Nephron (organoid): ENCODE results near the gene KATNB1.

Experiments used
- H3K27ac Mint-ChIP-seq, 3 experiments: 2 replicates each; pipeline ENCODE4 v1.8.0; 2020; ENCODE audit warnings: mixed read lengths in 3 of 3, mild to moderate bottlenecking in 2 of 3, moderate library complexity in 1 of 3
- H3K27me3 Mint-ChIP-seq: 2 replicates; pipeline ENCODE4 v1.8.0; 2021; ENCODE audit warnings: low read depth, mild to moderate bottlenecking, moderate library complexity, mixed read lengths
- H3K36me3 Mint-ChIP-seq: 2 replicates; pipeline ENCODE4 v1.8.0; 2020; ENCODE audit warnings: low read depth, mixed read lengths
- H3K4me1 Mint-ChIP-seq: 2 replicates; pipeline ENCODE4 v1.8.0; 2020; ENCODE audit warnings: mixed read lengths
- H3K4me3 Mint-ChIP-seq, 3 experiments: 2 replicates each; pipeline ENCODE4 v1.8.0; 2020; ENCODE audit warnings: mild to moderate bottlenecking in 3 of 3, mixed read lengths in 3 of 3, moderate library complexity in 2 of 3
- H3K9me3 Mint-ChIP-seq: 2 replicates; pipeline ENCODE4 v1.8.0; 2020; ENCODE audit warnings: mixed read lengths
- TF ChIP-seq, protein P1 (sequence below), 3 experiments: fragments of 200-600 bp; sonication (generic); IDR thresholded peaks; one replicate each; pipeline ENCODE4 v1.5.0; 2021; ENCODE audit warnings: antibody characterized with exemption in 3 of 3; ENCODE audit not compliant: unreplicated experiment in 3 of 3

The KATNB1 gene

GRCh38 chr16:57725151-57725550 is 10.4 kb upstream of the KATNB1 start:
- peaks cover 3% of the 10 kb centered on the region for H3K27me3 Mint-ChIP-seq
- H3K4me1 Mint-ChIP-seq = no peaks in the 10 kb centered on the region
- no peak overlapping the region for H3K4me3 Mint-ChIP-seq
- no peak overlapping the region for H3K27ac Mint-ChIP-seq
- H3K36me3 Mint-ChIP-seq = no peaks in the 10 kb centered on the region
- TF ChIP-seq, protein P1, sequence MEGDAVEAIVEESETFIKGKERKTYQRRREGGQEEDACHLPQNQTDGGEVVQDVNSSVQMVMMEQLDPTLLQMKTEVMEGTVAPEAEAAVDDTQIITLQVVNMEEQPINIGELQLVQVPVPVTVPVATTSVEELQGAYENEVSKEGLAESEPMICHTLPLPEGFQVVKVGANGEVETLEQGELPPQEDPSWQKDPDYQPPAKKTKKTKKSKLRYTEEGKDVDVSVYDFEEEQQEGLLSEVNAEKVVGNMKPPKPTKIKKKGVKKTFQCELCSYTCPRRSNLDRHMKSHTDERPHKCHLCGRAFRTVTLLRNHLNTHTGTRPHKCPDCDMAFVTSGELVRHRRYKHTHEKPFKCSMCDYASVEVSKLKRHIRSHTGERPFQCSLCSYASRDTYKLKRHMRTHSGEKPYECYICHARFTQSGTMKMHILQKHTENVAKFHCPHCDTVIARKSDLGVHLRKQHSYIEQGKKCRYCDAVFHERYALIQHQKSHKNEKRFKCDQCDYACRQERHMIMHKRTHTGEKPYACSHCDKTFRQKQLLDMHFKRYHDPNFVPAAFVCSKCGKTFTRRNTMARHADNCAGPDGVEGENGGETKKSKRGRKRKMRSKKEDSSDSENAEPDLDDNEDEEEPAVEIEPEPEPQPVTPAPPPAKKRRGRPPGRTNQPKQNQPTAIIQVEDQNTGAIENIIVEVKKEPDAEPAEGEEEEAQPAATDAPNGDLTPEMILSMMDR (IDR thresholded peaks at IDR 0.05; ENCODE audit: unreplicated experiment in 3 of 3) = no peak
- H3K9me3 Mint-ChIP-seq = no peaks in the 10 kb centered on the region

DNA sequence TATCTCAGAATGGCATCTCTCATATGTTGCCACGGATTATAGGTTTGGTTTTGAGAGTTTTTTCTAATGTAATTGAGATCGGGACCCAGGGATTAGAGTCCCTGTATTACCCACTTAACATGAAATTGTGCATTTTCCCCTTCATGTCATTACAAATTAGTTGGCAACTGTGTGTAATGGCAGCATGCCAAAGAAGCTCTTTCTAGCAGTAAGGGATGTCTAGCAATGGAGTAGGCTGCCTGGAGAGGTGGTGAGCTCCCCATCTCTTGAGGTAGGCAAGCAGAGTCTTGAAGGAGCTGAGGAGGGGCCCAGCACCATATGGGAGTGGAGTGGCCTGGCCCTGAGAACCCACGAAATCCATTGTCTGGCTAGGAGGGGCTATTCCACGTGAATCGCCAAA is 10.0 kb upstream of the KATNB1 start:
- Mint-ChIP-seq H3K27me3 (peaks cover 3% of the 10 kb centered on the region), H3K4me1 (no peaks in the 10 kb centered on the region), H3K27ac (no peak overlapping the region), H3K9me3 (no peaks in the 10 kb centered on the region), H3K36me3 (no peaks in the 10 kb centered on the region), H3K4me3 (no peak overlapping the region)
- TF ChIP-seq, protein P1 (IDR thresholded peaks at IDR 0.05; ENCODE audit: unreplicated experiment in 3 of 3) = no peak

- H3K4me3 Mint-ChIP-seq = no peak overlapping the region
- peaks cover 3% of the 10 kb centered on the region for H3K27me3 Mint-ChIP-seq
- no peak overlapping the region for H3K27ac Mint-ChIP-seq
- TF ChIP-seq, protein P1 (IDR thresholded peaks at IDR 0.05; ENCODE audit: unreplicated experiment in 3 of 3) = no peak
- H3K4me1 Mint-ChIP-seq = no peaks in the 10 kb centered on the region
- no peaks in the 10 kb centered on the region for H3K36me3 Mint-ChIP-seq
- H3K9me3 Mint-ChIP-seq = no peaks in the 10 kb centered on the region
Measured at GRCh38 chr16:57725976-57726375, 9.6 kb upstream of the KATNB1 start.

DNA sequence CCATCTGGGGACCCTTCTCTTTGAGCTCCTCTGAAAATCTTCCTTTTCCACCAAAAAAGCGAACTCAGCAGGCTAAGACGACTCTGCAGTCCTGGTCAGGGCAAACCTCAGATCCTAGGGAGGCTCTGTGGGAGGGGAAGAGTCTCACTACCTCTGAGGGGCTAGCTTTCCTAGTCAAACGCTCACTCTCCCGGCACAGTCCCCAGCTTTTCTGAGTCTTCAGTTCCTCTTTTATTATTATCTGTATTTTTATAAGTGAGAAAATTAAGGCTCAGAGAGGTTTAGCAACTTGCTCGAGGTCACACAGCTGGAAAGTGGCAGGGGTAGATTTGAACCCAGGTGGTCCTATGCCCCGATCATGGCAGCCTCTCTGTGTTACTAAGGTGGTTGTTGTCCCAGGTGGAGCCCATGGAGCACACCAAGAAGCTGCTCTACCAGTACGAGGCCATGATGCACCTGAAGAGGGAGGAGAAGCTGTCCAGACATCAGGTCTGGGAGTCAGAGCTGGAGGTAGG is 9.1 kb upstream of the KATNB1 start:
- H3K36me3 Mint-ChIP-seq = no peaks in the 10 kb centered on the region
- peaks cover 3% of the 10 kb centered on the region for H3K27me3 Mint-ChIP-seq
- no peaks in the 10 kb centered on the region for H3K9me3 Mint-ChIP-seq
- H3K27ac Mint-ChIP-seq = no peak overlapping the region
- TF ChIP-seq, protein P1 (IDR thresholded peaks at IDR 0.05; ENCODE audit: unreplicated experiment in 3 of 3) = no peak
- H3K4me1 Mint-ChIP-seq = peaks cover 5% of the 10 kb centered on the region
- no peak overlapping the region for H3K4me3 Mint-ChIP-seq

GRCh38 chr16:57727610-57728009 is 8.0 kb upstream of the KATNB1 start:
- peaks cover 5% of the 10 kb centered on the region for H3K4me1 Mint-ChIP-seq
- H3K36me3 Mint-ChIP-seq = no peaks in the 10 kb centered on the region
- peaks cover 3% of the 10 kb centered on the region for H3K27me3 Mint-ChIP-seq
- TF ChIP-seq, protein P1 (IDR thresholded peaks at IDR 0.05; ENCODE audit: unreplicated experiment in 3 of 3) = no peak
- H3K4me3 Mint-ChIP-seq = no peak overlapping the region
- H3K9me3 Mint-ChIP-seq = no peaks in the 10 kb centered on the region
- no peak overlapping the region for H3K27ac Mint-ChIP-seq

DNA sequence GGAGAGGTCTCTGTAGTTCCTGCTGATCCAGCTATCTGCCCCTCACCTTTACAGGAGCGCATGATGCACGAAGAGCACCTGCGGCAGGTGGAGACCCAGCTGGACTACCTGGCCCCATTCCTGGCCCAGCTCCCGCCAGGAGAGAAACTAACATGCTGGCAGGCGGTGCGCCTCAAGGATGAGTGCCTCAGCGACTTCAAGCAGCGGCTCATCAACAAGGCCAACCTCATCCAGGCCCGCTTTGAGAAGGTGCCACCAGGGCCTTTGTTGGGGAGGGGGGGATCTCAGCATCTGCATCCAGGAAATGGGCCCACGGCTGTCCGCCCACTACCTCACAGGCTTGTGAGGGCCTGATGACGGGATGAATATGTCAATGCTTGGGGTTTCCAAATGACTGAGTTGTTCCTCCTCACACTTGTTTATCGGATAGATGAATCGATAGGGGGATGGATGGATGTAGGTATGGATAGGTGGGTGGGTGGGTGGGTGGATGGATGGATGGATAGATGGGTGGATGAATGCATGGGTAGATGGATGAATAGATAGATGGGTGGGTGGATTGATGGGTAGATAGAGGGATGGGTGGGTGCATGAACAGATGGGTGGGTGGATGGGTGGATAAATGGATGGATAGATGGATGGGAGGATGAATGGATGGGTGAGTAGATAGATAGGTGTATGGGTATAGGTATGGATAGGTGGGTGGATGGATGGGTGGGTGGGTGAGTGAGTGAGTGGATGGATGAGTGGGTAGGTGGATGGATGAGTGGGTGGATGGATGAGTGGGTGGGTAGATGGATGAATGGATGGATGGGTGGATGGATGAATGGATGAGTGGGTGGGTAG is 7.0 kb upstream of the KATNB1 start:
- Mint-ChIP-seq H3K4me1 (peaks cover 5% of the 10 kb centered on the region), H3K27ac (no peak overlapping the region), H3K9me3 (peaks cover 5% of the 10 kb centered on the region), H3K36me3 (no peaks in the 10 kb centered on the region), H3K4me3 (no peak overlapping the region), H3K27me3 (peaks cover 3% of the 10 kb centered on the region)
- TF ChIP-seq, protein P1 (IDR thresholded peaks at IDR 0.05; ENCODE audit: unreplicated experiment in 3 of 3) = no peak
